Central memory CD4-positive, alpha-beta T cell (primary cell): Measurements from ENCODE around the gene OOSP2.
"Not testable (repeated sequence)": the region's sequence is repeated elsewhere in the genome, so short reads cannot be mapped to it uniquely, and the experiment has no call there.

Experiments used
- DNase-seq: peaks from one replicate; pipeline ENCODE4 v3.0.0; 2022
- total RNA-seq, 3 experiments: gene quantifications; one replicate each; lab custom pipeline; 2026; lab: John Stamatoyannopoulos, UW

The OOSP2 gene, protein sequence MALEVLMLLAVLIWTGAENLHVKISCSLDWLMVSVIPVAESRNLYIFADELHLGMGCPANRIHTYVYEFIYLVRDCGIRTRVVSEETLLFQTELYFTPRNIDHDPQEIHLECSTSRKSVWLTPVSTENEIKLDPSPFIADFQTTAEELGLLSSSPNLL
- total RNA-seq = 0 reads per million in 3 experiments

DNA sequence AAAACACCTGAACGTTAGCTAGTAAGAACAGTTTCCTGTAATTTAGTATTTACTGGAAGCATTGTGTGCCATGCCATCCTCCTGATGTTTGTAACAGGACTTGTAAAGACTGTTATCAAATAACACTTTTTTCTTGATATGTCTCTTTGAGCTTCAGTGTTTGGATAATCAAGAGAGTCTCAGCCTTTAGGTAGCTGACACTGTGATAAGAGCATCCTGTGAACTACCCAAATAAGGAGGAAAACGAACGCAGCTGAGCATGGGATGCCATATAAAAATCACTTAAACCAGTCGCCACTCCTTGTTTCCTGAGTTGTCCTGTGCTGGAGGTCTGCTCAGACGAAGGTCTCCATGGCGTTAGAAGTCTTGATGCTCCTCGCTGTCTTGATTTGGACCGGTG lies at the start of gene OOSP2:
Gene OOSP2 (plus strand): TSS at position 301 of the 400 bp plus-strand sequence. CDS start 51 bp downstream, at position 352.
- DNase-seq = no peak

DNA sequence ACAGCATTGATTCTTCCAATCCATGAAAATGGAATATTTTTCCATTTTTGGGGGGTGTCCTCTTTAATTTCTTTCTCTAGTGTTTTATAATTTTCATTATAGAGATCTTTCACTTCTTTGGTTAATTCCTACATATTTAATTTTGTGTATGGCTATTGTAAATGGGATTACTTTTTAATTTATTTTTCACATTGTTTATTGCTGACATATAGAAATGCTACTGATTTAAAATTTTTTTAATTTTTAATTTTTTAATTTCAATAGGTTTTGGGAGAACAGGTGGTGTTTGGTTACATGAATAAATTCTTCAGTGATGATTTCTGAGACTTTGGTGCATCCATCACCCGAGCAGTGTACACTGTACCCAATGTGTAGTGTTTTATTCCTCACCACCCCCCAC lies 49.8 kb upstream of the OOSP2 start:
- DNase-seq = no peak

DNA sequence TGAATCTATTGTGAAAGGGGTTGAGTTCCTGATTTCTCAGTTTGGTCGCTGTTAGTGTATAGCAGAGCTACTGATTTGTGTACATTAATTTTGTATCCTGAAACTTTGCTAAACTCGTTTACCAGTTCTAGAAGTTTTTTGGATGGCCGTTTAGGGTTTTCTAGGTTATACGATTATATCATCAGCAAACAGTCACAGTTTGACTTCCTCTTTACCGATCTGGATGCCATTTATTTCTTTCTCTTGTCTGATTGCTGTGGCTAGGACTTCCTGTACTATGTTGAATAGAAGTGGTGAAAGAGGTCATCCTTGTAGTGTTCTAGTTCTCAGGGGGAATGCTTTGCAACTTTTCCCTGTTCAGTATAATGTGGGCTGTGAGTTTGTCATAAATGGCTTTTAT lies 47.8 kb upstream of the OOSP2 start:
- DNase-seq = no peak

DNA sequence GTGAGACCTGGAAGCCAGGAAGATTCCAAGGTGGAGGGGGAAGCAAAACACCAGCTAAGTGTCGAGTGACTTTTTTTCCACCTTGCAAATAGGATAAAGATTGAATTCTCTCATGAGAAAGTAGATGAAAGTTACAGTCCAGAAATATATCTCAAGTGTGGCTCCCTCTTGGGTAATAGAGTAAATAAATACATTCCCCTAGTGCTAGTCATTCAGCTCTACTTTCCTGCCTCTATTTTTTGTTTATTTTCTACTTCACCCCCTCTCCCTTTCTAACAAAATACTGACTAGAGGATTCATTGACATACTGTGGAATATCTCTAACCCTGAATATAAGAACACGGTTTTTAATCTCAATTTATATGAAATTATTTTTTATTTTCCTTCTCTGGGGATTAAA lies 42.4 kb upstream of the OOSP2 start:
- DNase-seq = no peak

DNA sequence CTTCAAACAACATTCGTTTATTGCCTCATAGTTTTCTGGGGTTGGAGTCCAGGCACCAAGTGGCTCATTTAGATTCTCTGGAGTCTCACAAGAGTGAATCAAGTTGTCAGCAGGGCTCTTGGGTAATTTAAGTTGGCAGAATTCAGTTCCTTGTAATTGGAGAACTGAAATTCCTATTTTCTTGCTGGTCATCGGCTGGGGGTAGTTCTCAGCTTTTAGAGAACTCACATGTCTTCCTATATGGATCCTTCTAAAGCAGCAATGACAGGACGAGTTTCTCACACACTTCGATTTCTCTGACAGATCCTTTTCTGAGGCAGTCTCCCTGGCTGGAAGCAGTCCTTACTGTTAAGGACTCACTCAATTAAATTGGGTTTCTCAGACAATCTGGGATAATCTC lies 40.5 kb upstream of the OOSP2 start:
- no peak for DNase-seq

DNA sequence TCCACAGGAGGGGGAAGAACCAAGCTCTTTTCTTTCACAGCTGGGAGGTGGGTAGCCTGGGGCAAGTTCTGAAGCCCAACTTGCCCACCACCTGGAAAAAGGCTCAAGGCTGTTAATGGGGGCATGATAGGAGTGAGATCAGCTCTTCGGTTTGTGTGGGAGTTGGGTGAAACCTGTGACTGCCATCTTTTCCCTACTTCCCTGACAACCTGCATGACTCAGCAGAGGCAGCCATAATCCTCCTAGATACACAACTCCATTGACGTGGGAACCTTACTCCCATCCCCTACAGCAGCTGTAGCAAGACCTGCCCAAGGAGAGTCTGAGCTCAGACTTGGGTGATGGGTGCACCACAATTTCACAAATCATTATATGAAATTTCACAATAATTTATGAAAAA lies 36.5 kb upstream of the OOSP2 start:
- no peak for DNase-seq

DNA sequence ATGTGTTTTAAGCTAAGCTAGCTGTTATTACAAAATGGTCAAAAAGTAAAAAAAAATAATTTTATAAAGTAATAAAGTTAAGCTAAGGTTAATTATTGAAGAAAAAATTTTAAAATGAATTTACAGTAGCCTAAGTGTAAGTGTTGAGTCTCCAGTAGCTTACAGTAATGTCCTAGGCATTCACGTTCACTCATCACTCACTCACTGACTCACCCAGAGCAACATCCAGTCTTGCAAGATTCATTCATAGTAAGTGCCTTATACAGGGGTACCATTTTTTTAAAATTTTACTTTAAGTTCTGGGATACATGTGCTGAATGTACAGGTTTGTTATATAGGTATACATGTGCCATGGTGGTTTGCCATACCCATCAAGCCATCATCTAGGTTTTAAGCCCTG lies 34.8 kb upstream of the OOSP2 start:
- no peak for DNase-seq

DNA sequence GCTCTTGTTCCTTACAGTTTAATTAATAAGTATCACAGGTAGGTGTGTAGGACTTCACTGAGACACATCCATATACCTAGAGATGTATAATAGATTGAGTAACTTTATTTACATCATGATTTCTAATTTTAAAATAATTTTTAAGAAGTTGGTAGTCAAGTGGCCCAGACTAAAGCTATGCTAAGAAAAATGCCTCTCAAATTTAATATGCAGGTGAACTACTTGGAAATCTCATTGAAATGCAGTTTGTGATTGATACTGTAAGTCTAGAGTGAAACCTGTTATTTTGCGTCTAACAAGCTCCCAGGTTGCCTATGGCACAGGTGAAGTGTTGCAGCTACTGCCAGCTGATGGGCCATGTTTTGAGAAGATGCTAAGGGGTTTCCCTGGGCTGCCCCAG lies 23.3 kb upstream of the OOSP2 start, which contains the start of gene OOSP4B:
Gene OOSP4B (plus strand): TSS at position 301 of the 400 bp plus-strand sequence.
- DNase-seq = no peak

DNA sequence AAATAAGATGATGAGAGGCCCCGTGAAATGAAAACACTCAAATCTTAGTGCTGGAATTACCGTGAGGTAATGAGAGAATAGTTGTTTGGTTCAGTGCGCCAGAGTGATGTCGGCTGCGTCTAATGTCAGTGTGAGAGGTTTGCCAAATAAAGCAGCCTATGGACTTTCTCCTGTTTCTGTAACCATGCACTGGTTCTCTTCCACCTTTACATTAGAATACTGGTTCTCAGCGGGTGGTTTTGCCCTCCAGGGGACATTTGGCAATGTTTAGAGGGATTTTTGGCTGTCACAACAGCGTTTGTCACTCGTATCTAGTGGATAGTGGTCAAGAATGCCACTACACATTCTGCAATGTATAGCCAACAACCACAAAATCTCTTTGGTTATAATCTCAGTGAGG lies 22.2 kb upstream of the OOSP2 start:
- DNase-seq = no peak

DNA sequence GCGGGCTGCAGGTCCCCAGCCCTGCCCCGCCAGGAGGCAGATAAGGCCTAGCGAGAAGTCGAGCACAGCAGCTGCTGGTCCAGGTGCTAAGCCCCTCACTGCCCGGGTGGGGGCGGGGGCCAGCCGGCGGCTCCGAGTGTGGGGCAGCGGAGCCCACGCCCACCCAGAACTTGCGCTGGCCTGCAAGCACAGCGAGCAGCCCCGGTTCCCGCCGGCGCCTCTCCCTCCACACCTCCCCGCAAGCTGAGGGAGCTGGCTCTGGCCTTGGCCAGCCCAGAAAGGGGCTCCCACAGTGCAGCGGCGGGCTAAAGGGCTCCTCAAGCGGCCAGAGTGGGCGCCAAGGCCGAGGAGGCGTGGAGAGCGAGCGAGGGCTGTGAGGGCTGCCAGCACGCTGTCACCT lies 19.8 kb upstream of the OOSP2 start:
- not testable (repeated sequence) for DNase-seq

DNA sequence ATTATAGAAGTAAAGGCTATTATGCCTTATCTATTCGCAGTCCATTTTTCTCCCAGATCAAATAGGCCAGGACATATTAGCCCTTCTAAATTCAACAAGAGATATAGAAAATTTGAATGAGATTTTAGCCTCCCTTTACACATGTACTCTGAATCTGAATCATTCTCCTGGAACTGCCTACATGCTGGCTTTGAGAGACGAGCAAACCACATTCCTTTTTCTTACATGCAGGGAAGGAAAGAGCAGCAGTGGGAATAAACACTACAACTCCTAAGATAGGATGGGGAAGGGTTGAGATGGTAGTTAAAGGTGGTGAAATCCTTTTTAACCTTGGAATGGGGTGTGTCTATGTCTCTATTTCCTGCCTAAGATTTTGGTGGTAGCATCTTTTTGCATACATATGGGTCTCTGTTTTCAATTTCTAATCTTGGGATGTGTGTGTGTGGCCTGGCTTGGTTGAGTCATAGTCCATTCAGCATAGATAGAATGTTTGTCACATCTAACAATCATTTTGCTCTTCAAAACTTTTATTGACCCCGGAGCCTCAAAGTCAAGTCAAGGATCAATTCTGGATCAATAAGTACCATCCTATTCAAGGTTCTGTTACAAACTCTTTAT lies 11.1 kb upstream of the OOSP2 start:
- no peak for DNase-seq

DNA sequence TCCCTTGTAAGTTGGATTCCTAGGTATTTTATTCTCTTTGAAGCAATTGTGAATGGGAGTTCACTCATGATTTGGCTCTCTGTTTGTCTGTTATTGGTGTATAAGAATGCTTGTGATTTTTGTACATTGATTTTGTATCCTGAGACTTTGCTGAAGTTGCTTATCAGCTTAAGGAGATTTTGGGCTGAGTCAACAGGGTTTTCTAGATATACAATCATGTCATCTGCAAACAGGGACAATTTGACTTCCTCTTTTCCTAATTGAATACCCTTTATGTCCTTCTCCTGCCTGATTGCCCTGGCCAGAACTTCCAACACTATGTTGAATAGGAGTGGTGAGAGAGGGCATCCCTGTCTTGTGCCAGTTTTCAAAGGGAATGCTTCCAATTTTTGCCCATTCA lies 10.2 kb downstream of the OOSP2 start:
- not testable (repeated sequence) for DNase-seq

DNA sequence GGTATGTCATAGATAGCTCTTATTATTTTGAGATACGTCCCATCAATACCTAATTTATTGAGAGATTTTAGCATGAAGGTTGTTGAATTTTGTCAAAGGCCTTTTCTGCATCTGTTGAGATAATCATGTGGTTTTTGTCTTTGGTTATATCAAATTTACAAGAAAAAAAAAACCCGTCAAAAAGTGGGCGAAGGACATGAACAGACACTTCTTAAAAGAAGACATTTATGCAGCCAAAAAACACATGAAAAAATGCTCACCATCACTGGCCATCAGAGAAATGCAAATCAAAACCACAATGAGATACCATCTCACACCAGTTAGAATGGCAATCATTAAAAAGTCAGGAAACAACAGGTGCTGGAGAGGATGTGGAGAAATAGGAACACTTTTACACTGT lies 10.6 kb downstream of the OOSP2 start:
- DNase-seq = not testable (repeated sequence)

DNA sequence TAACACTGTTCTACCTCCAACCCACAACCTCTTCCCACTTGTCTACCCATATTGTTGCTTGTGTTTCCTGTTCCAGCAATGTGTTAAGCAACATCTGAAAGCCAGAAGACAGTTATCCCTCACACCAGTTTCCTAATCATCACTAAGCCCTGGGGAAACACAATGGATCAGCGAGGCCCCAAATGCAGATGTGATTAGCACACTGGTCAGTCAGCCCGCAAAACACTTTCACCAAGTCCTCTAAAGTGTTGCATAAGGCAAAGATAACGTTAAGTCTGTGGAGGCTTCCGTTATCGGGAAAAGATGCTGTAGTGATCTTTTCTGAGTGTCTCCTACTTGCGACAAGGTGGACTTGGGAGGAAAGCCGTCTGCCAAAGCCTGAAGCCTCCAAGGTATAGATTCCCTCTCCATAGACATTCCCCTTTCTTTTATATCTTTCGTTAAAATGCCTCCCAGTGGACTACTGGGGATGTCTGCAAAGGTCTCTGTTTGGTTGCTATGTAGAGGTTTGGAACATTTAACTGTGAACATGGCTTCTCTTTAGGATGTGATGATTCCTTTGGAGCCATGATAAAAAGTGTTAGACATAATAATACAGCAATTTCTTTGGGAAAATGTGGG lies 16.2 kb downstream of the OOSP2 start, which contains the start of gene MS4A3:
Gene MS4A3 (plus strand): TSS at position 317 of the 621 bp plus-strand sequence. CDS start 4,496 bp downstream, outside the sequence.
- DNase-seq = no peak

DNA sequence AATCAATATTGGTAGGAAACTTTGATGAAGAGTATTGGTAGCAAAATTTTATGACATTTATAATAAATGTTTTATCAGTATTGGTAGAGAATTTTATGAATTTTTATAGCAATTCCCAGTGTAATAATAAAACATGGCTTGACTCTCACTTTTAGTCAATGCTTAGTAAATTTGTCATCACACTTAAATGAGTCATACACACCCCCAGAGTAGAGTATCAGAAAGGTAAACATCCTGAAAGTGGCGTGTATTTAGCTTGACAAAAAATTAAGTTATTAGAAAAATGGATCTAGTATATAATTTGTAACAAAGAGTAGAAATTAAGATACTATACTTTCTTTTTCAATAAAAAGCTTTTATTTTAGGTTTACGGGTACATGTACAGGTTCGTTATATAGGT lies 18.8 kb downstream of the OOSP2 start:
- DNase-seq = no peak

DNA sequence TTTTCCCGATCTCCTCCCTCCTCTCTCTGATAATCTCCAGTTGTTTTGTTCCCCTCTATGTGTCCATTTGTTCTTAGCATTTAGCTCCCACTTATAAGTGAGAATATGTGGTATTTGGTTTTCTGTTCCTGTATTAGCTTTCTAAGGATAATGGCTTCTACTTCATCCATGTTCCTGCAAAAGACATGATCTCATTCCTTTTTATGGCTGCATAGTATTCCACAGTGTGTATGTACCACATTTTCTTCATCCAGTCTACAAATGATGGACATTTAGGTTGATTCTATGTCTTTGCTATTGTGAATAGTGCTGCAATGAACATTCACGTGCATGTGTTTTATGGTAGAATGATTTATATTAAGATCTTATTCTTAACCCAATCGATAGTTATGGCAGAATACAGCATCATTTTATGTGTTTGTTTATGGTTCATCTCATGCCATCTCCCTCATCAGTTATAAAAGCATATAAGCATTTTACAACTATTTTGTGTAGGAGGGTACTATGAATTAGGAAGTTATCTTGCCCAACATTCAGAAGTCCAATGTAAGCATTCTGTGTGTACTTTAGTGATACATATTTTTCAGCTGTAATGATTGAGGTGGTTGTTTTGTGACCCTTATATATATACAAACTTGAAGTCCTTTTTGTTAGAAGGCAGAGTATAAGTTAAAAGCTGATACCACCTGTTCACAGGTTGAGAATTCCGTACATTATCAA lies 19.5 kb downstream of the OOSP2 start:
- no peak for DNase-seq

DNA sequence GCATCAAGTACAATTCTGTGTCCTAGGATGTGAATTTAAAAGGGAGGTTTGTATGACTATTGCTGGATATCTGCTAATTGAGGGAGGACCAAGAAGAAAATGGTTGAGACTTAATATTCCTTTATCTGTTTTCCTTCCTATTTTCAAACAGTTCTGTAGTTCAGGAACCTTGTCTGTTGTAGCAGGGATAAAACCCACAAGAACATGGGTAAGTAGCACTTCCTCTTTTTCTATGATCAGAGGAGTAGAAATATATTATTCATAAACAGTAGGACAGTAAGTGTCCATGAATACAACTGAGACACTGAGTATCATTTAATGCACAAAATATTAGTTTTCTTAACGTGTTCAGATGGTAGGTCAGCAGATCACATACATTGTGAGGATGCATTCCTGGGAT lies 23.9 kb downstream of the OOSP2 start:
- DNase-seq = no peak

DNA sequence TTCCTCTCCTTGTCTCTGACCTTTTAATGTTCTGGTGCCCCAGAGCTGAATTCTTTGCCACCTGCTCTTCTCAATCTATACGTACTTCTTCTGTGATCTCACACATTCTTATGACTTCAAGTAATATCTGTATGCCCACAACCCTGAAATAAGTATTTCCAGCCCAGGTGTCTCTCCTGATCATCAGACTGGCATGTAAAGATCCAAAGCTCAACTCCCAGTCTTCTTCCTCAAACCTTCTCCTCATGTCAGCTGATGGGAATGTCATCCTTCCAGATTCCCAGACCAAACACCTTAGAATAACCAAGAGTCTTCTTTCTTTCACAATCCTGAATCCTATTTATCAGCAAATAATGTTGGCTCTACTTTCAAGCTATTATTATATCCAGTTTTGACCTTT lies 25.6 kb downstream of the OOSP2 start:
- DNase-seq = no peak

DNA sequence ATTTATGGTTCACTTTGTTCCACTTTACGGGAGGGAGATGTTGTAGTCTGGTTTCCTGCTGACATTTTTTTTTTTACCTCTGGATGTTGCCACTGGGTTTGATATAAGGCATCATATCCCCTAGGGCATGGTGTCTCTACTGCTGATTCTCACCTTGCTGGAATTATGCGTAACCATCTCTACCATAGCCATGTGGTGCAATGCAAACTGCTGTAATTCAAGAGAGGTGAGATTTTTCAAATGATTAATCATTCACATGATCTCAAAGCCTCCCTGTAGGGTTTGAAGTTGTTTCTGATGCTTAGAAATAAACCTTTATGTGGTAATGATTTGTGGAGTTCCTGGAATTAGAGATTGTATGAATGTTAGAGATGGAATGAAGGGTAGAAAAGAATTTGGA lies 29.2 kb downstream of the OOSP2 start:
- DNase-seq = no peak

DNA sequence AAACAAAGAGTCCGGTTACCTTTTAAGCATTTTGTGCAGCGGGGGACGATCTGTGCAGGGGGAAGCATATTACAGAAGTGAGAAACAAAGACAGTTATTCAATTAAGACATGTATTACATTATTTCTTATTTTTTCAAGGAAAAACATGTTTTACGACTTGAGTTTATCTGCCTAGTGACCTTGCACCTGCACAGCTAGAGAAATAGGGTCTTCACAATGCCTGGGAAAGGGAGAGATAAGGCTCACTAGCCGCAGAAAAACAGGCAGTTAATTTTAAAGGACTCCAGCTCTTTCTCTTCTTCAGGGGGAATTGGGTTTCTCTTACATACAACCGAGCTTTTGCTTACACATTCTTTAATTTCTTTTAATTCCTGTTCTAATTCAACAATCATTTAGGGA lies 31.4 kb downstream of the OOSP2 start:
- DNase-seq = not testable (repeated sequence)

DNA sequence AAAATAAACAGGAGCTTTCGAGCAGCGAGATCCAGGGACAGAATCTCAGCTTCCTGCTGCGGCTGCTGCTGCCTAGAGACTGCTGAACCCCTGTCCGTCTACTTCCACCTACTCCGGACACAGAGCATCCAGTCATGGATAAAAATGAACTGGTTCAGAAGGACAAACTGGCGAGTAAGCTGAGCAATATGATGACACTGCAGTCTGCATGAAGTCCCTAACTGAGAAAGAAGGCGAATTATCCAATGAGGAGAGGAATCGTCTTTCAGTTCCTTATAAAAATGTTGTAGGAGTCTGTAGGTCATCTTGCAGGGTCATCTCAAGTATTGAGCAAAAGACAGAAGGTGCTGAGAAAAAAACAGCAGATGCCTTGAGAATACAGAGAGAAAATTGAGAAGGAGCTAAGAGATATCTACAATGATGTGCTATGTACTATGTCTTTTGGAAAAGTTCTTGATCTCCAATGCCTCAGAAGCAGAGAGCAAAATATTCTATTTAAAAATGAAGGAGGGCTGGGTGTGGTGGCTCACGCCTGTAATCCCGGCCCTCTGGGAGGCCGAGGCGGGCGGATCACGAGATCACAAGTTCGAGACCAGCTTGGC lies 37.1 kb downstream of the OOSP2 start:
- DNase-seq = no peak

DNA sequence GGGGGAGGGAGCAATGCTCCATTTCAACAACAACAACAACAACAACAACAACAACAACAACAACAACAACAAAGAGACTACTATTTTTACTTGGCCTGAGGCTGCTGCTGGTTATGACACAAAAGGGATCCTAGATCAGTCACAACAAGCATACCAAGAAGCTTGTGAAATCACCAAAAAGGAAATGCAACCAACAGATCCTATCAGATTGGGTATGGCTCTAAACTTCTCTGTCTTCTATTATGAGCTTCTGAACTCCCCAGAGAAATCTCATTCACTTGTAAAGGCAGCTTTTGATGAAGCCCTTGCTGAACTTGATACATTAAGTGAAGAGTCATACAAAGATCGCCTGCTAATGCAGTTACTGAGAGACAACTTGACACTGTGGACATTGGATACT lies 37.8 kb downstream of the OOSP2 start:
- no peak for DNase-seq

DNA sequence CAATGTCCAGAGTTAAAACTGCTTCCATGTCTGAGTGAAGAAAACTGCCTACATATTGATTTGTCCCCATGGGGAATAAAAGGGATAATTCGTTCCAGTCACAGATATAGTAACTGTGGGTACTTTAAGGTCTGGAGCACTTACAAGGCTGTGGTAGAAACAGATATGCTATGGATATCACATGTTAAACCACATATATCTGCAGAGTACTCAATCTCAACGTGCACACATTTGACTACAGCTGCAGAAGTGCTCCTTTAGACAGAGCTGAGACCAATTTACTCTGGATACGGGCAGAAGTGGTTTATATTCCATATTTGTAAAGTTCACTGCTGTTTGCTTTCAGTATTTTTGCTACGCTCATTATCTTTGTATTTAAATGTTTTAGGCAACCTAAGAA lies 38.5 kb downstream of the OOSP2 start:
- no peak for DNase-seq
